H1 (cell line): ENCODE measurements around the gene GAK.

Source experiments
- CEBPB ChIP-seq: IDR thresholded peaks from 2 replicates; pipeline ENCODE4 v1.6.1; 2012; ENCODE audit warnings: low read depth, low read length
- CREB1 ChIP-seq: IDR thresholded peaks from 2 replicates; pipeline ENCODE4 v1.6.1; 2012; ENCODE audit warnings: inconsistent platforms
- EP300 ChIP-seq, 2 experiments: IDR thresholded peaks; 1 replicate in 1 of 2; 2 replicates in 1 of 2; pipeline ENCODE4 v1.6.1; 2011 to 2012; ENCODE audit warnings: low read depth in 2 of 2, low read length in 2 of 2, mild to moderate bottlenecking in 2 of 2, borderline replicate concordance in 1 of 2, inconsistent platforms in 1 of 2, moderate library complexity in 1 of 2
- EZH2 ChIP-seq: fragments of 200-600 bp; sonication (generic); IDR thresholded peaks from 2 replicates; pipeline ENCODE4 v1.7.1; 2012; ENCODE audit warnings: low read depth, mild to moderate bottlenecking, moderate library complexity, low read length, inconsistent platforms; ENCODE audit not compliant: severe bottlenecking
- HDAC6 ChIP-seq: IDR thresholded peaks from one replicate; pipeline ENCODE4 v1.7.1; 2012; ENCODE audit warnings: low read depth, mild to moderate bottlenecking, inconsistent platforms, low read length, moderate library complexity
- JUN ChIP-seq: IDR thresholded peaks from 2 replicates; pipeline ENCODE4 v1.6.1; 2011; ENCODE audit warnings: low read depth, mild to moderate bottlenecking, improper control_type of control experiment, low read length
- MAFK ChIP-seq: IDR thresholded peaks from 2 replicates; pipeline ENCODE4 v1.6.1; 2012; ENCODE audit warnings: low read depth, mild to moderate bottlenecking, improper control_type of control experiment, low read length
- POLR2A ChIP-seq, 2 experiments: IDR thresholded peaks; 1 replicate in 1 of 2; 2 replicates in 1 of 2; pipeline ENCODE4 v1.6.1; 2011; ENCODE audit warnings: low read depth in 2 of 2, low read length in 2 of 2, mild to moderate bottlenecking in 2 of 2; ENCODE audit errors: control extremely low read depth in 1 of 2
- SAP30 ChIP-seq: fragments of 300-600 bp; sonication (generic); IDR thresholded peaks from 2 replicates; pipeline ENCODE4 v1.7.1; 2012; ENCODE audit warnings: low read length, moderate library complexity, mild to moderate bottlenecking, inconsistent platforms; ENCODE audit not compliant: insufficient read depth, insufficient replicate concordance
- SP1 ChIP-seq: IDR thresholded peaks from 2 replicates; pipeline ENCODE4 v1.6.1; 2011; ENCODE audit warnings: low read depth, low read length
- TAF7 ChIP-seq: optimal IDR thresholded peaks from 2 replicates; pipeline ENCODE3; 2011; ENCODE audit warnings: low read depth, mild to moderate bottlenecking, inconsistent platforms, low read length, moderate library complexity, borderline replicate concordance
- TCF12 ChIP-seq: IDR thresholded peaks from 2 replicates; pipeline ENCODE4 v1.6.1; 2011; ENCODE audit warnings: low read depth, mild to moderate bottlenecking, low read length
- YY1 ChIP-seq: IDR thresholded peaks from 2 replicates; pipeline ENCODE4 v1.6.1; 2011; ENCODE audit warnings: low read depth, mild to moderate bottlenecking, low read length
- TF ChIP-seq, protein P1 (sequence below), 3 experiments: IDR thresholded peaks; 1 replicate in 2 of 3; 2 replicates in 1 of 3; pipeline versions ENCODE4 v1.5.1 to v1.6.1; 2011; ENCODE audit warnings: low read length in 3 of 3, mild to moderate bottlenecking in 3 of 3, inconsistent platforms in 2 of 3, low read depth in 1 of 3, moderate library complexity in 1 of 3; ENCODE audit not compliant: insufficient read depth in 1 of 3; ENCODE audit errors: control extremely low read depth in 1 of 3

DNA sequence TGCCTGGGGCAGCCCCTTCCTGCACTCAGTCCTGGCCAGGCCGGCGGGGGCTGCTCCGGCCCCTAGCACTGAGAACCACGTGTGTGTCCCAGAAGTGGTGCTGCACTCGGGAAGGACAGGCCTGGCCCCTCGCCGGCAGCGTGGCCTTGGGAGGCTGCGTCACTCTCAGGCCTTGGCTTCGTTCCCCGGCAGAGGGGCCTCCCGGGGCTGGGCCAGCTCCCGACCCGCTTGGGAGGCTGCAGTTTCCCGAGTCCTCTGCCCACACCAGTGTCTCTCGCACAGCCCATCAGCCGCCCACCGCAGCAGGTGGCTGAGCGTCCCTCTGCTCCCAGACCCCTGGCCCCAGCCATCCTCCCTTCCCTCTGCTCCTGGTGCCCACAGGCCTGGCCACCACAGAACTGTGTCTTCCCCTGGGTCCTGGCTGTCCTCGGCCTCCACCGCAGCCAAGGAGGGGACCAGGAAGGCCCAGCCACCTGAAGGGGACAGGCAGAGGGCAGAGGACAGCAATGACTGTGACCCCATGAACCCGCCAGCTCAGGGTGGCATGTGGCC lies 95.3 kb downstream of the GAK start:
- no peak for TF ChIP-seq YY1
- no peak for TF ChIP-seq EZH2
- TF ChIP-seq, protein P1, sequence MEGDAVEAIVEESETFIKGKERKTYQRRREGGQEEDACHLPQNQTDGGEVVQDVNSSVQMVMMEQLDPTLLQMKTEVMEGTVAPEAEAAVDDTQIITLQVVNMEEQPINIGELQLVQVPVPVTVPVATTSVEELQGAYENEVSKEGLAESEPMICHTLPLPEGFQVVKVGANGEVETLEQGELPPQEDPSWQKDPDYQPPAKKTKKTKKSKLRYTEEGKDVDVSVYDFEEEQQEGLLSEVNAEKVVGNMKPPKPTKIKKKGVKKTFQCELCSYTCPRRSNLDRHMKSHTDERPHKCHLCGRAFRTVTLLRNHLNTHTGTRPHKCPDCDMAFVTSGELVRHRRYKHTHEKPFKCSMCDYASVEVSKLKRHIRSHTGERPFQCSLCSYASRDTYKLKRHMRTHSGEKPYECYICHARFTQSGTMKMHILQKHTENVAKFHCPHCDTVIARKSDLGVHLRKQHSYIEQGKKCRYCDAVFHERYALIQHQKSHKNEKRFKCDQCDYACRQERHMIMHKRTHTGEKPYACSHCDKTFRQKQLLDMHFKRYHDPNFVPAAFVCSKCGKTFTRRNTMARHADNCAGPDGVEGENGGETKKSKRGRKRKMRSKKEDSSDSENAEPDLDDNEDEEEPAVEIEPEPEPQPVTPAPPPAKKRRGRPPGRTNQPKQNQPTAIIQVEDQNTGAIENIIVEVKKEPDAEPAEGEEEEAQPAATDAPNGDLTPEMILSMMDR (IDR thresholded peaks at IDR 0.05; ENCODE audit: control extremely low read depth in 1 of 3, insufficient read depth in 1 of 3, low read depth in 1 of 3, low read length in 3 of 3) = no peak
- TF ChIP-seq MAFK = no peak
- TF ChIP-seq POLR2A (IDR thresholded peaks at IDR 0.05; ENCODE audit: control extremely low read depth in 1 of 2, low read depth in 2 of 2, low read length in 2 of 2) = no peak
- no peak for TF ChIP-seq SP1
- TF ChIP-seq EP300 (IDR thresholded peaks at IDR 0.05; ENCODE audit: borderline replicate concordance in 1 of 2, low read depth in 2 of 2, low read length in 2 of 2) = no peak
- TF ChIP-seq TCF12 = no peak
- no peak for TF ChIP-seq JUN
- TF ChIP-seq SAP30 = no peak
- TF ChIP-seq HDAC6 = no peak
- no peak for TF ChIP-seq TAF7
- no peak for TF ChIP-seq CREB1
- TF ChIP-seq CEBPB = no peak
